ENCODE data around the gene AGPAT3.
"Not testable (repeated sequence)": the region's sequence is repeated elsewhere in the genome, so short reads cannot be mapped to it uniquely, and the experiment has no call there.

AGPAT3 gene

DNA sequence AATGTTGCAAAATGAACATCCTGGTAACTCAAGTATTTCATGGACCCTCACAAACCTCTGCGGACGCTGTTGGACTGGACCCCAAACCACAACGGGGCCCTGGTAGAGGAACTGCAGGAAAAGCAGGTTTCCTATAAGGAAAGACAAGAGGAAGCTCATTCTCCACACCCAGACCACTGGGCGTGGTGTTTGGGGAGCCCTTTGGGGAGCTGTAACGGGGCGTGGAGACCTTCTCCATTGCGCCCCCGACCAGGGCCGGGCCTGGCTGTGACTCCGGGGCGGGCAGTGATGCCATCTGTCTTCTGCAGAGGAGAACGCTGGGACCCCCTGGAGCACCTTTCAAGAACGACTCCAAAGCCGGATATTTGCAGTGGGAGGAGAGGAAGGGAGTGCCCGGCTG is 30.0 kb upstream of the AGPAT3 start:
- DNase-seq = no peak

DNA sequence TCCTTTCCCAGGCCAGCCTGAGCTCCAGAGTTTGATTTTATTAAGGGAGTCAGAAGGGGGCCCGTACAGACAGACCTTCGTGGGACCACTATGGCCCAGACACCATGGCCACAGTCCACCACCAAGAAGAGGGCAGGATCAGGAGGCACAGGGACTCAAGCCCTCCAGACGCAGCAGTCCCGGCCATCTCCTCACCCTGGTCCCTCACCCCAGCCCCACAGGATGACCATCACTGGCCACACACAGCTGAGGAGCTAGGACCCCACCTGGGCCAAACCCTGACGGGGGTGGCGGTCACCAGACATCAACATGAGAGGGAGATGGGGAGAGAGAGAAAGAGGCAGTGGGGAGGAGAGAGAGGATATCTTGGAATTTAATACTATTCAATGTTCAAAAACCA is 29.2 kb upstream of the AGPAT3 start:
- DNase-seq = no peak

DNA sequence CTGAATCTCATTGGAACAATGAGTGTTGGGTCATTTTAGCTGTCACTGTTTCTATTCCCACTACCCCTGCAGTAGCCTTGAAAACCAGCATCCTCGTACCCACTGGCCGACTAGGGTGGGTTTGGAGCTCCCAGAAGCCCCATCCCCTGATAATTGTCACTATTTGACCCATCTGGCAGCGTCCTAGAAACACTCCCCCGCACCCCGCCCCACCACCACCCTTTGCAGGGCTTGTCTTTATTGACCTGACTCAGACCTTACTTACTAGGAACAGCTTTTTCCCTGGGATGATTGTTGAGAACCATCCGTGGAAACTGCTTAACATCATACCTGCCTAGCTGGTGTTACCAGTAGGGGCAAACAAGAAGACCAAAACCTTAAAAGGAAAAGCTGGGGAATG is 28.4 kb upstream of the AGPAT3 start:
- no peak for DNase-seq

DNA sequence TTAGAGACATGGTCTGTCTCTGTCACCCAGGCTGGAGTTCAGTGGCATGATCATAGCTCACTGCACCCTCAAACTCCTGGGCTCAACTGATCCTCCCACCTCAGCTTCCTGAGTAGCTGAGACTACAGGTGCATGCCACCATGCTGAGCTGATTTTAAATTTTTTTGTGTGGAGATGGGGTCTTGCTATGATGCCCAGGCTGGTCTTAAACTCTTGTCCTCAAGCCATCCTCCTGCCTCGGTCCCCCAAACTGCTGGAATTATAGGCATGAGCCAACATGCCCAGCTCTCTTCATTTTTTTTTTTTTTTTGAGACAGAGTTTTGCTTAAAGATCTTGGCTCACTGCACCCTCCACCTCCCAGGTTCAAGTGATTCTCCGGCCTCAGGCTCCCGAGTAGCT is 24.8 kb upstream of the AGPAT3 start:
- DNase-seq = no peak

DNA sequence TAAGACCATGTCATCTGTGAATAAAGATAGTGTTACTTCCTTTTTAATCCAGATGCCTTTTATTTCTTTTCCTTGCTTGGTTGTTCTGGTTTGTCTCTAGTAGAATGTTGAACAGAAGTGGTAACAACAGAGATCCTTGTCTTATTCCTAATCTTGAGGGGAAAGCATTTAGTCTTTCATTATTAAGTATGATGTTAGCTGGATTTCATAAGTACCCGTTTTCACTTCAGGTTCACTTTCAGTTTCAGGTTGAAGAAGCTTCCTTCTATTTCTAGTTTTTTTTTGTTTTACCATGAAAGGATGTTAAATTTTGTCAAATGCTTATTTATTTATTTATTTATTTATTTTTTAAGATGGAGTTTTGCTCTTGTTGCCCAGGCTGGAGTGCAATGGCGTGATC is 22.3 kb upstream of the AGPAT3 start:
- DNase-seq = no peak

DNA sequence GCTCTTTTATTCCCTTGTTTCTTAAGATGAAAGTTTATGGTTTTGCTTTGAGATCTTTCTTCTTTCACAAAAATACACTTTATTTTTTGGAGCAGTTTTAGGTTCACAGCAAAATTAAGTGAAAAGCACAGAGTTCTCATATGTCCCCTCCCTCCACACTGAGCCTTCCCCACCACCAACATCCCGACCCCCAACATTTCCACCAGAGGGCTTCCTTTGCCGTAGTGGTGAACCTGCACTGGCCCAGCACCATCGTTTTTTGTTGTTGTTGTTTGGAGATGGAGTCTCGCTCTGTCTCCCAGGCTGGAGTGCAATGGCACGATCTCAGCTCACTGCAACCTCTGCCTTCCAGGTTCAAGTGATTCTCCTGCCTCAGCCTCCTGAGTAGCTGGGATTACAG is 20.1 kb upstream of the AGPAT3 start:
- DNase-seq = not testable (repeated sequence)

DNA sequence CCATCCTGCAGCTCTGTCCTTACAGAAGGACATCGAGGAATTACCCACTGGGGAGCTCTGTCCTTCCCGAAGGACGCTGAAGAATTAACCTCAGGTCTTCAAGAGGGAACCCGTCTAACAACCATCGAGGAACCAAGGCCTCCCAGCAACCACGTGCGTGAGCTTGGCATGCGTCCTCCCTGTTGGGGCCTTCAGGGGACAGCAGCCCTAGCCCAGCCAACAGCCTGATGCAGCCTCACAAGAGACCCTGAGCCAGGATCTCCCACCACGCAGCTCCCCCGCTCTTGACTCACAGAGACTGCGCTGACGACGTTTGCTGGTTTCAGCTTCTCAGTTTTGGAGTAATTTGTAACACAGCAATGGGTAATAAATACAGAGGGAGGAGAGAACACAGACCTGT is 19.6 kb upstream of the AGPAT3 start:
- DNase-seq = no peak

DNA sequence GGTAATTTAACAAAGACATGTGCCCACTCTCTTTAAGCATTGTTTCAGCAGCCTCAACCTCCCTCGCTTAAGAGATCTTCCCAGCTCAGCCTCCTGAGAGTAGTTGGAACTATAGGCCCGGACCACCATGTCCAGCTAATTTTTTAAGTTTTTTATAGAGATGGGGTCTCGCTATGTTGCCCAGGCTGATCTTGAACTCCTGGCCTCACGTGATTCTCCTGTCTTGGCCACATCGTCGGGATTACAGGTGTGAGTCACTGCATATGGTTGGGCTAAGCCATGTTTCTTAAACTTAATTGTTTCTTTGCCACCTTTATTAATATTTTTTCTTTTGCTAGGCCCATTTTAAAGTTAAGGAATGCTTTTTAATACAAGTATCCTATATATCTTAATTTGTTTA is 18.6 kb upstream of the AGPAT3 start:
- DNase-seq = no peak

DNA sequence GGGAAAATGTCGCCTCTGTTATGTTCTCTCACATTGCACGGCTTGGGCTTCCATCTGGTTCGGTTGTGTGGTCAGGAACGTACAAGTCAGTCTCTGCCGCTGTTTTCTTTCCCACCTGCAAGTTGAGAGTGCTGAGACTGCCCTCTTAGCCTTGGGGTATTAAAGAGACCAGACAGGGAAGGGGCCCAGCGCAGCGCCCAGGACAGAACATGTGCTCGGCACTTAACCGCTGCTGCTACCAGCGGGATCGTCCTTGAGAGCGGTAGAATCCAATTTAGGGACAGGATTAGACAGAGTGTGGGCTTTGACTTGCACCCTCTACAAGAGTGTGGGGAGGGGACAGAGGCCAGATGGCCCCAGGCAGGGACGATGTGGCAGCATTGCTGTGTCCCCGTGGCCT is 17.7 kb upstream of the AGPAT3 start:
- no peak for DNase-seq

DNA sequence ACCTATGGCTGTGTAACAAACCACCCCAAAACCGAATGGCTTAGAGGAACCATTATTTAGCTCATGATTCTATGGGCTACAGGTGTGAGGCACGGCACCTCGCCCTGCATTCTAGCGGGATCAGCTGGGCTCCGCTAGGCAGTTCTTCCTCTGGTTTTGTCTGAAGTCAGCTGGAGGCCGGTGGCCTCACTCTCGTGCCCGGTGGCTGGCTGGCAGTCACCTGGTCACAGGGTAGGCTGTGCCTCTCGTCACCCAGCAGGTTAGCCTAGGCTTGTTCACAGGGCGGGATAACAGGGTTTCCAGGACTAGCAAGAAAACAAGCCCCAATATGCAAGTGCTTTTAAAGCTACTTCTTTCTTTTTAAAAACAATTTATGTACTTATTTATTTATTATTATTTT is 16.3 kb upstream of the AGPAT3 start:
- no peak for DNase-seq

DNA sequence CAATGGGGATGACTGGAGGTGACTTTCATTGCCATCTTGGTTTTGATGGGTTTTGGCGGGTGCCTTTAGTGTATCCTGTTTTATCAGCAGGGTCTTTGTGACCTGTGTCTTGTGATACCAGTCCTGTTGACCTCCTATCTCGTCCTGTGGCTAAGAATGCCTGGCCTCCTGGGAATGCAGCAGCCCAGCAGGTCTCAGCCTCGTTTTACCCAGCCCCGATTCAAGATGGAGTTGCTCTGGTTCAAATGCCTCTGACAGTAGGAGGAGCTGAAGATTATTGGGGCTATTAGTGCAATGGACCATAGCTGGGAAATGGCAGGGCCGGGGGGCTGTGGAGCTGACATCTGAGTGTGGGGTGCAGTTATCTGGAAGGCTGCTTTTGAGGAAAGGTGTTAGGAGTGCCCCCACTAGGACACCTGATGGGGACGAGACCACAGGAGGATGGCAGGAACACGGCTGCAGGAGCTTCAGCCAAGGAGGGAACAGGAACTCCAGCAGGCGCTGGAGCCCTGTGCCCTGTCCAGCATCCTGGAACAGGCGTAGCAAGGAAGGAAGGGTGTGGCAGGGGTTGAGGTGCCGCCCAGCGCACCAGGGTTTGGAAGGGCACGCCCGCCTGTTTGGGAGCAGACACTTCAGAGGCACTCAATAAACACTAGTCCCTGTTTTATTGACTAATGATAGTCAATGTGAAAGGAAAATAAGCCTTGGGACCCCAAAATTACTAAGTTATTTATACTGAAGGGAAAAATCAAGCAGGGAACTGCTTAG is 15.3 kb upstream of the AGPAT3 start:
- no peak for DNase-seq

DNA sequence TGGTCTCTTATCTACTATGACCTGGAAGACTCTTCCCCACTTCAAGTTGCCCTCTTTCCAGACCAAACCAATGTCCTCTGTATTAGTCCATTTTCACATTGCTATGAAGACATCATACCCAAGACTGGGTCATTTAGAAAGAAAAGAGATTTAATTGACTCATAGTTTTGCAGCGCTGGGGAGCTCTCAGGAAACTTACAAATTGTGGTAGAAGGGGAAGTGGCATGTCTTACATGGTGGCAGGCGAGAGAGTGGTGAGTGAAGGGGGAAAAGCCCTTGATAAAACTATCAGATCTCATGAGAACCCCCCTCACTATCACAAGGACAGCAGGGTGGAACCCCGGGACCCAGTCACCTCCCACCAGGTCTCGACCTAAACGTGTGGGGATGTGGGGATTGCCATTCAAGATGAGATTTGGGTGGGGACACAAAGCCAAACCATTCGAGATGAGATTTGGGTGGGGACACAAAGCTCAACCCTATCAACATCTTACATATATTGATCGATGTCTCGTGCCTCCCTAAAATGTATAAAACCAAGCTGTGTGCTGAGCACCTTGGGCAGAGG is 14.2 kb upstream of the AGPAT3 start:
- DNase-seq = no peak

DNA sequence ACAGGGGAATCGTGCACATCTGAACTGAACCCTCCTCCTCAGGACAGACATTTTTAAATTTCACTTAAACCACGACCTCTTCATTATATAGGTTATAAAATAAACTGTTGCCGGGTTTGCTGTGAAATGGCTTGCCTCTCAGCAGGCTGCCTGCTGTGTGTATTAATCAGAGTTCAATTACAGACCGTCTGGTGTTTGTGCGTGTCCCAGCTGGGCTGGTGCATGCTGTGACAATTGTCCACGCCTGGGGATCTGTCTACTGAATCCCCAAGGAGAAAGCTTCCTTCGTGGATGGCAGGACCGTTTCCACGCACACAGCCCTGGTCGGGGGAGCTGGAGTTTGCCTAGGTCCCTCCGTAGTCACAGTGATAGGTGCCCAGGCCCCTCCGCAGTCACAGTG is 13.4 kb upstream of the AGPAT3 start:
- no peak for DNase-seq

DNA sequence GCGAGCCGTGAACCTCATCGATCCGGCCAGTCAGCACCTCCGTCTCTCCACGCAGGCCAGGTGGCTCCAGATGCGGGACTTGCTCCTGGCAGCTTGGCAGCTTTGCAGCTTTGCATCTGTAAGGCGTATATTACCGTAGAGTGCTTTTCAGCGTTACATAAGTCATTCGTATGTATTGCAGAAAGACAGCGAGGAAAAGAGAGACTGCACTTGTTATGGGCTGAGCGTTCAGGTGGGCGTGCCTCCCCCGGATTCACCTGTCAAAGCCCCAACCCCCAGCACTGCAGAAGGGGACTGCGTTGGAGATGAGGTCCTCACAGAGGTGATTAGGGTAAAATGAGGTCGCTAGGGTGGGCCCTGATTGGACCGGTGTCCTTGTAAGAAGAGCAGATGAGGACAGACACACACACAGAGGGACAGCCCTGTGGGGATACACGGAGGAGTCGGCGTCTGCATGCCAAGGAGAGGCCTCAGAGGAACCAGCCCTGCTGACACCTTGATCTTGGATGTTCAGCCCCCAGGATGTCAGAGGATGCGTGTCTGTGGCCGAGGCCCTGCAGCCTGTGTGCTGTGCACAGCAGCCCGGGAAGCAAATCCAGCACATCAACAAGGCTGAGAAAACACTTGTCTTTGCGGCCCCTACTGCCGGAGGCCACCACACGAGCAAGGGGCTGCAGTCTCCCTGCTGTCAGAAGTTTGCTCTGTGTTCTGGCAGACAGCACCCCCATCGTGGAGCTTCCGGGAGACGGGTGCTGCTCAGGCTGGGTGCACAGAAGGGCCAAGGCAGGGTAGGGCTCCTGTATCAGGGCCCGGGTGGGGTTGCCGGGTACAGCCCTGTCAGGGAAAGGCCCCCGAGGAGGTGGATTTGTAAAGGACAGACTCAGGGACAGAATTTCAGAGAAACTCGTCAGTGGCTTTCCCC is 10.9 kb upstream of the AGPAT3 start:
- DNase-seq = no peak

DNA sequence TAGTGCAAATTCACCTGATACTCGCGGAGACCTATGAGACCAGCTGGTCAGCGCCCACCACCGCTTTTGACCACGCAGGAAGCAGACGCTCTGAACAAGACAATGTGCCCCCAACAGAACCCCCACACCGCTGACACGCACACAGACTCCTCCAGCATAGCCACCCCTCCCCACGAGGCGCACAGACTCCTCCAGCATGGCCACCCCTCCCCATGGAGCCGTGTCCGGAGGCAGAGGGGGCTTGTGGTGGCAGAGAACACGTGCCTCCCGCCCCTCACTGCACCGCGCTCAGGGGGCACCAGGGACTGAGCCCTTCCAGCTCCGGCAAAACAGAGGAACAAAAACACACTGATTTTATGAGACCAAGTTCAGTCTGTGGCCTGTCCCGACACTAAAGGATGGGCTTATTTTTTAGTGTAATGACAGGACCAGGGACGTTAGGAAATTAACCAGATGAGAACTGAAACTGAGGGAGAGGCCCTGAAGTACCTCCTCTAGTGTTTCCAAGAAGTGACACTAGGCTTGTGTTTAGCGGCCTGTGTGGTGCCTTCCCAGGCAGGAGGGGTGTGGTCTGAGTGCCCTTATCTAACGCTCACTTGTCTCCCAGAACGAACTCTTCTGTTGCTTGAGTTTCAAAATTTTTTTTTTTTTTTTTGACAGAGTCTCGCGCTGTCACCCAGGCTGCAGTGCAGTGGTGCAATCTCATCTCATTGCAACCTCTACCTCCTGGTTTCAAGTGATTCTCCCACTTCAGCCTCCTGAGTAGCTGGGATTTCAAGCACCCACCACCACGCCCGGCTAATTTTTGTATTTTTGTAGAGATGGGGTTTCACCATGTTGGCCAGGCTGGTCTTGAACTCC is 10.0 kb upstream of the AGPAT3 start:
- DNase-seq = no peak

DNA sequence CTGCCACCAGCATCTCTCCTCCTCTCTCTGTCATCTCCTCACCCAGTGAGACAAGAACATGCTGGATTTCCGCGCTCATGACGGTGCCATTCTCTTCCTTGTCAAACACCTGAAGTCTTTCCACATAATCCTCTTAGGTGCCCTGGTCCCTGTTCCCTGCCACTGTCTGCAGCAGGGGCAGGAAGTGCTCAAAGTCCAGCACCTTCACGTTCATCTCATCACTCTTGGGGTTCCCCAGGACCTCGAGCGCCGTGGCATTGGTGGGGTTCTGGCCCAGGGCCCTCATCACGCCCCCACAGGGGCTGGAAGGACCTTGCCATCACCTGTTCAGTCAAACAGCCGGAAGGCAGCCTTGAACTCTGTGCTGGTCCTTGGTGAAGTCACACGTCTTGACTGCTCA is 9.1 kb upstream of the AGPAT3 start:
- no peak for DNase-seq

DNA sequence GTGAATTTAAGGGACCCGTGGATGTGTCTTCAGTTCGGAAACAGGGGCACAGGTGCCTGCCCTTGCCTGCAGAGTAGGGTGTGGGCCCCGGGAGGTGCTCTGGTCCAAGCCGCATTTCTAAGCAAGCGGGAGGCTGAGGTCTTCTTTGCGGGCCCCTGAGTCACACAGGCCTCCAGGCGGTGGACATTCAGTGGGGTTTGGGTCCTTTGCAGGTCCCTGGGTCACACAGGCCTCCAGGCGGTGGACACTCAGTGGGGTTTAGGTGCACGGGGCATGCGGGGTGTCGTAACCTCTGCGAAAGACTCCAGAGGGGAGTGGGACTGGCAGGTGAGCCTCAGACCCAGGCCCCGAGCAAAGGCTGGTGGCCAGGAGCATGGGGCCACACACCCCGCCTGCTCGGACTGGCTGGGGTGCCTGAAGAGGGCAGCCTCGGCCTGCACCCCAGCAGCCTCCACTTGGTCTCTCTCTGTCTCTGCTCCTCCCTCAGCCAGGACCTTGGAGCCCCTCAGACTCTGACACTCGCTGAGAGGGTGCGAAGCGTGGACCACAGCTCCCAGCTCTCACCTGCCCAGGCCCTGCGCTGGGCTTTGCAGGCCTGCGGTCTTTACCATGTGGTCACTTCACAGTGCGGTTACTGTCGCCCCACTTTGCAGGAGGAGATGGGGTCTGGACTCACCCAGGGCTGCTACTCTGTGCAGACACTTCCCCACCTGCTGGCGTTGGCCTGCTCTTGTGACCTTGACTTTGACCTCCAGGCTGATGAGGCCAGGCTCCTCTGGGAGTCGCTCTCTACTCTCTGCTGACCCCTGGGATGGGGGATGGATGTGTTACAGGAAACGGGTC is 6.0 kb upstream of the AGPAT3 start:
- DNase-seq = no peak

DNA sequence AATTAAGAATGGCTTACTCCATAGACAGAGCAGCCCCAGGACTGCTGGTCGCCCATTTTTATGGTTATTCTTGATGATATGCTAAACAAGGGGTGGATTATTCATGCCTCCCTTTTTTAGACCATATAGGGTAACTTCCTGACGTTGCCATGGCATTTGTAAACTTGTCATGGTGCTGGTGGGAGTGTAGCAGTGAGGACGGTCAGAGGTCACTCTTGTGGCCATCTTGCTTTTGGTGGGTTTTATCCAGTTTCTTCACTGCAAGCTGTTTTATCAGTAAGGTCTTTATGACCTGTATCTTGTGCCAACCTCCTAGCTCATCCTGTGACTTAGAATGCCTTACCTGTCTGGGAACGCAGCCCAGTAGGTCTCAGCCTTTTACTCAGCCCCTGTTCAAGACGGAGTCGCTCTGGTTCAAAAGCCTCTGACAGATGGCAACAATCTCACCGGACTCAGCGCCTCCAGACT is 5.2 kb upstream of the AGPAT3 start:
- no peak for DNase-seq

DNA sequence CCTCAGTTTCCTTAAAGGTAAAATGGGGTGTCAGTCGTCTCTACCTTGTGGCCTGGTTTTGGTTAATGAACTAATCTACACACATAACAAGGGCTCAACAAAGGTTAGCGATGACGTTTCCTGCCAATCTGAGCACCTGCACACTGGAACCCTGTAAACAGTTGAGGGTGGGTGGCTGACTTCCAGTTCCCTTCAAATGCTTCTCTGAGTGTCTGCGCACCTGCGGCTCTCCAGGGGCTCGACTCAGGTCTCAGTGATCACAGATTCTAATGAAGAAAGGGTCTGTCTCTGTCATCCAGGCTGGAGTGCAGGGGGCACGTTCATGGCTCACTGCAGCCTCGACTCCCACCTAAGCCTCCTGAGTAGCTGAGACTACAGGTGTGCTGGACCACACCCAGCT is 3.3 kb upstream of the AGPAT3 start:
- peak; percentile 59 for DNase-seq

DNA sequence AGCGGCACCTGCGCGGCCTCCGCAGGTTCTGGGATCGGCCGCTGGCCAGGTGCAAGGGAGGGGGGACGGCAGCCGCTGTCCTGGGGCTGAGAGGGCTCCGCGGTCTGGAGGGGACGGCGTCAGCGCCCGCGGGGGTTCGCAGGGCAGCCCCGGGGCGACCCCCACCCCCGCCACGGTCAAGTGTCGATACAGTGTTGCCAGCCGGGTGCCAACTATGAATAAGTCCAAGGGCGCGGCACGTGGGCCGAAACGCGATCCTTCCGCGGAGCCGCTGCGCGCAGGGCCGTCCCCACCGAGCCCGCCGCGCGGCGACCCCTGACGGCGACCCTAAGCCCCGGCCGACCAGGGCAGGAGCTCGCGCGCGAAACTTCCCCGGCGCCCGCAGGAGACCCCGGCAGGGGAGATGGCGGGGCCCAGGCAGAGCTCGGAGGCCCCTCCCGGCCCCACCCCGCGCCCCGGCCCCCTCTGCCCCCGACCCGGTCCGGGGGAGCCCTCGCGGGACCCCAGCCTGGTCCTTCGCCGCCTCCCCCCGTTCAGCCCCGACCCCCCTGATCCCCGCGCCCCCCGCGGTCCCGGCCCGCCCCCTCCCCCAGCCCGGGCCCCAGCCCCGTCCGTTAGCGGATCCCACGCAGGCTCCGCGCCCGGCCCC is 586 bp upstream of the AGPAT3 start:
- no peak for DNase-seq

DNA sequence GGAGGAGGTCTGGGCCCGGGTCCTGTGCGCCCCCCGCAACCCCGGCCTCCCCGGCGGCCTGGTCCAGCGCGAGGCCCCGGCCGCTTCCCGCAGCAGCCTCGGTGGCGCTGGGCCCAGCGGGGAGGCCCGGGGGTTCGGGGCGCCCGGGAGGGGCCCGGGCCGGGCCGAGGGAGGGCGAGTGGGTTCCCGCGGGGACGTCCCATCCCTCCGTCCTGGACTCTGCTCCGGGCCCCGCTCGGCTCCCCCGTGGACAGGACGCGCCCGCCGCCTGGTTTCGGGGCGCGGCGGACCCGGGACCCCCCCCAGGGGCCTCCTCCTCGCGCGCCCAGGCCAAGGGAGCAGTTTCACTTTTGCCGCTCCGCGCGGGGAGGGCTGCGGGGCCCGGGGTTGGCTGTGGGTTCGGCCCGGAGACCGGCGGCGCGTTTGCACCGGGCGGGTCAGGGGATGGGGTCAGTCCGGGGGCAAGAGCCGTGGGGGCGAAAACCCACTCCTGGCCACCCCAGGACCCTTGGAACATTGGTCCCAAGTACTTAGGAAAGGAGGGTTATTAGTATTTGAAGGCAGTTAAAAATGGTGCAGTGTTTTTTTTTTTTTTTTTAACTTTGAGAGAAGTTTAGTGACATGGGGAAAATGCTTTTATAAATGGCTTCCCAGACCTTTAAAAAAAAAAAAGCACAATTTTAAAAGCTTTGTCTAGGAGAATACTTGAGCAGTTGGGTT is 677 bp downstream of the AGPAT3 start:
- DNase-seq = no peak

Measured in NCI-H2107 (cell line).